T-helper 17 cell (primary cell): ENCODE measurements around the gene MRPS15. TPM values are rescaled to one million over a fixed set of nuclear protein-coding genes. Genes with fewer than 3 reads are reported as not detected.
"Not testable (repeated sequence)": the region's sequence is repeated elsewhere in the genome, so short reads cannot be mapped to it uniquely, and the experiment has no call there.

Experiments used
- ATAC-seq: fragments of 150-1000 bp; cut with Tn5 transposase; 2 replicates; pipeline ENCODE4 v1.10.0; 2021; ENCODE audit warnings: mild to moderate bottlenecking, moderate library complexity
- DNase-seq, 3 donors: peaks; one replicate each; pipeline versions ENCODE4 v3.0.0 to v3.0.0-alpha.2; 2020 to 2021
- H3K9me3 ChIP-seq: one replicate; pipeline ENCODE4 v1.7.0; 2013; ENCODE audit warnings: low read length, mild to moderate bottlenecking; ENCODE audit not compliant: control insufficient read depth, poor library complexity, severe bottlenecking
- H3K27ac Mint-ChIP-seq: one replicate; pipeline ENCODE4 v1.8.0; 2022; ENCODE audit warnings: mild to moderate bottlenecking, moderate library complexity, mixed read lengths
- H3K27me3 Mint-ChIP-seq: one replicate; pipeline ENCODE4 v1.8.0; 2022; ENCODE audit warnings: mixed read lengths
- H3K36me3 Mint-ChIP-seq: one replicate; pipeline ENCODE4 v1.8.0; 2022; ENCODE audit warnings: low read depth, mixed read lengths
- H3K4me1 Mint-ChIP-seq: one replicate; pipeline ENCODE4 v1.8.0; 2022; ENCODE audit warnings: mild to moderate bottlenecking, mixed read lengths
- H3K4me3 Mint-ChIP-seq: one replicate; pipeline ENCODE4 v1.8.0; 2022; ENCODE audit warnings: mild to moderate bottlenecking, moderate library complexity, mixed read lengths
- total RNA-seq, 4 donors: library from RNA in 2 of 4; stranded (reverse) in 2 of 4; gene quantifications; one replicate each; pipeline ENCODE4 v1.2.3 and lab custom pipeline; 2022 to 2026

MRPS15 gene
- total RNA-seq, 2 donors from 2014 or later: 31.4 to 37.5 TPM

GRCh38 chr1:36479505-36480051 is 15.4 kb upstream of the MRPS15 start:
- DNase-seq (no peak), ATAC-seq (no peak)
- no peak overlapping the region for H3K4me3 Mint-ChIP-seq
- peaks cover 7% of the 10 kb centered on the region for H3K4me1 Mint-ChIP-seq
- no peak overlapping the region for H3K27ac Mint-ChIP-seq
- no peaks in the 10 kb centered on the region for H3K9me3 ChIP-seq
- H3K27me3 Mint-ChIP-seq: peaks cover 18% of the 10 kb centered on the region
- H3K36me3 Mint-ChIP-seq: peaks cover 5% of the 10 kb centered on the region

- not testable (repeated sequence) for DNase-seq, H3K9me3 ChIP-seq, H3K27ac Mint-ChIP-seq, H3K4me1 Mint-ChIP-seq, H3K4me3 Mint-ChIP-seq, H3K36me3 Mint-ChIP-seq, ATAC-seq
- H3K27me3 Mint-ChIP-seq: peaks cover 18% of the 10 kb centered on the region
These were observed 13.4 kb upstream of the MRPS15 start for GRCh38 chr1:36477615-36478014.

- Mint-ChIP-seq H3K4me1 (peaks cover 3% of the 10 kb centered on the region), H3K27ac (no peak overlapping the region), H3K4me3 (no peak overlapping the region), H3K36me3 (peaks cover 2% of the 10 kb centered on the region), H3K27me3 (peaks cover 13% of the 10 kb centered on the region)
- ATAC-seq: no peak
- no peak for DNase-seq
- H3K9me3 ChIP-seq: no peaks in the 10 kb centered on the region
These were observed 12.8 kb upstream of the MRPS15 start for GRCh38 chr1:36476945-36477344.

- DNase-seq: no peak
- Mint-ChIP-seq H3K4me1 (no peaks in the 10 kb centered on the region), H3K4me3 (no peak overlapping the region), H3K36me3 (no peaks in the 10 kb centered on the region), H3K27me3 (peaks cover 9% of the 10 kb centered on the region), H3K27ac (no peak overlapping the region)
- no peaks in the 10 kb centered on the region for H3K9me3 ChIP-seq
- no peak for ATAC-seq
These were observed 11.9 kb upstream of the MRPS15 start for GRCh38 chr1:36475910-36476604.

GRCh38 chr1:36475341-36475740 is 11.2 kb upstream of the MRPS15 start:
- H3K4me3 Mint-ChIP-seq: no peak overlapping the region
- ATAC-seq (no peak), DNase-seq (no peak)
- no peaks in the 10 kb centered on the region for H3K4me1 Mint-ChIP-seq
- H3K27me3 Mint-ChIP-seq: peaks cover 9% of the 10 kb centered on the region
- no peaks in the 10 kb centered on the region for H3K9me3 ChIP-seq
- no peaks in the 10 kb centered on the region for H3K36me3 Mint-ChIP-seq
- H3K27ac Mint-ChIP-seq: no peak overlapping the region

GRCh38 chr1:36472656-36473055 is 8.5 kb upstream of the MRPS15 start:
- DNase-seq (no peak), ATAC-seq (no peak)
- H3K4me1 Mint-ChIP-seq: no peaks in the 10 kb centered on the region
- H3K27ac Mint-ChIP-seq: no peak overlapping the region
- no peaks in the 10 kb centered on the region for H3K27me3 Mint-ChIP-seq
- H3K4me3 Mint-ChIP-seq: no peak overlapping the region
- H3K9me3 ChIP-seq: no peaks in the 10 kb centered on the region
- H3K36me3 Mint-ChIP-seq: no peaks in the 10 kb centered on the region

GRCh38 chr1:36471830-36472641 is 7.9 kb upstream of the MRPS15 start:
- Mint-ChIP-seq H3K27ac (no peak overlapping the region), H3K4me1 (peaks cover 2% of the 10 kb centered on the region), H3K36me3 (no peaks in the 10 kb centered on the region), H3K4me3 (no peak overlapping the region), H3K27me3 (no peaks in the 10 kb centered on the region)
- DNase-seq (no peak), ATAC-seq (no peak)
- H3K9me3 ChIP-seq: no peaks in the 10 kb centered on the region

- H3K9me3 ChIP-seq: no peaks in the 10 kb centered on the region
- ATAC-seq (no peak), DNase-seq (no peak)
- Mint-ChIP-seq H3K36me3 (no peaks in the 10 kb centered on the region), H3K4me1 (peaks cover 4% of the 10 kb centered on the region), H3K4me3 (no peak overlapping the region), H3K27ac (peak overlapping the region; percentile 21), H3K27me3 (no peaks in the 10 kb centered on the region)
These were observed 5.0 kb upstream of the MRPS15 start for GRCh38 chr1:36469163-36469562.

GRCh38 chr1:36467700-36468455 is 3.7 kb upstream of the MRPS15 start:
- Mint-ChIP-seq H3K27me3 (no peaks in the 10 kb centered on the region), H3K4me1 (peaks cover 12% of the 10 kb centered on the region), H3K27ac (peak overlapping the region; percentile 45), H3K36me3 (no peaks in the 10 kb centered on the region), H3K4me3 (no peak overlapping the region)
- no peak for ATAC-seq
- no peaks in the 10 kb centered on the region for H3K9me3 ChIP-seq
- DNase-seq: no peak

- no peak for ATAC-seq
- no peaks in the 10 kb centered on the region for H3K27me3 Mint-ChIP-seq
- no peak for DNase-seq
- no peak overlapping the region for H3K4me3 Mint-ChIP-seq
- peaks cover 14% of the 10 kb centered on the region for H3K4me1 Mint-ChIP-seq
- no peaks in the 10 kb centered on the region for H3K36me3 Mint-ChIP-seq
- H3K27ac Mint-ChIP-seq: peak overlapping the region; percentile 34
- no peaks in the 10 kb centered on the region for H3K9me3 ChIP-seq
These were observed 2.8 kb upstream of the MRPS15 start for GRCh38 chr1:36467027-36467410.

- Mint-ChIP-seq H3K4me3 (no peak overlapping the region), H3K27ac (peak overlapping the region; percentile 98), H3K36me3 (no peaks in the 10 kb centered on the region), H3K4me1 (peaks cover 14% of the 10 kb centered on the region), H3K27me3 (no peaks in the 10 kb centered on the region)
- no peaks in the 10 kb centered on the region for H3K9me3 ChIP-seq
- ATAC-seq: no peak
- no peak for DNase-seq
These were observed 2.3 kb upstream of the MRPS15 start for GRCh38 chr1:36466370-36467026.

GRCh38 chr1:36465731-36466369 is 1.7 kb upstream of the MRPS15 start:
- DNase-seq (no peak), ATAC-seq (no peak)
- no peaks in the 10 kb centered on the region for H3K9me3 ChIP-seq
- H3K27me3 Mint-ChIP-seq: no peaks in the 10 kb centered on the region
- peaks cover 18% of the 10 kb centered on the region for H3K4me1 Mint-ChIP-seq
- H3K4me3 Mint-ChIP-seq: no peak overlapping the region
- peak overlapping the region; percentile 98 for H3K27ac Mint-ChIP-seq
- H3K36me3 Mint-ChIP-seq: peaks cover 3% of the 10 kb centered on the region
